A172 (cell line): ENCODE data around the gene NTN4. TPM values are rescaled to one million over a fixed set of nuclear protein-coding genes. Genes with fewer than 3 reads are reported as not detected.
"Not testable (repeated sequence)": the region's sequence is repeated elsewhere in the genome, so short reads cannot be mapped to it uniquely, and the experiment has no call there.

Experiments
- DNase-seq: peaks from one replicate; pipeline ENCODE4 v3.0.0-alpha.2; 2015; ENCODE audit warnings: low spot score
- total RNA-seq: library from RNA; depleted of rRNA; stranded (reverse); fragments of >200 nt; shearing (Covaris generic); gene quantifications from 2 replicates; pipeline ENCODE4 v1.2.3, GENCODE V29; 2014; rRNA removed

The NTN4 gene
- total RNA-seq: 9.9 and 14.1 TPM in 2 replicates

DNA sequence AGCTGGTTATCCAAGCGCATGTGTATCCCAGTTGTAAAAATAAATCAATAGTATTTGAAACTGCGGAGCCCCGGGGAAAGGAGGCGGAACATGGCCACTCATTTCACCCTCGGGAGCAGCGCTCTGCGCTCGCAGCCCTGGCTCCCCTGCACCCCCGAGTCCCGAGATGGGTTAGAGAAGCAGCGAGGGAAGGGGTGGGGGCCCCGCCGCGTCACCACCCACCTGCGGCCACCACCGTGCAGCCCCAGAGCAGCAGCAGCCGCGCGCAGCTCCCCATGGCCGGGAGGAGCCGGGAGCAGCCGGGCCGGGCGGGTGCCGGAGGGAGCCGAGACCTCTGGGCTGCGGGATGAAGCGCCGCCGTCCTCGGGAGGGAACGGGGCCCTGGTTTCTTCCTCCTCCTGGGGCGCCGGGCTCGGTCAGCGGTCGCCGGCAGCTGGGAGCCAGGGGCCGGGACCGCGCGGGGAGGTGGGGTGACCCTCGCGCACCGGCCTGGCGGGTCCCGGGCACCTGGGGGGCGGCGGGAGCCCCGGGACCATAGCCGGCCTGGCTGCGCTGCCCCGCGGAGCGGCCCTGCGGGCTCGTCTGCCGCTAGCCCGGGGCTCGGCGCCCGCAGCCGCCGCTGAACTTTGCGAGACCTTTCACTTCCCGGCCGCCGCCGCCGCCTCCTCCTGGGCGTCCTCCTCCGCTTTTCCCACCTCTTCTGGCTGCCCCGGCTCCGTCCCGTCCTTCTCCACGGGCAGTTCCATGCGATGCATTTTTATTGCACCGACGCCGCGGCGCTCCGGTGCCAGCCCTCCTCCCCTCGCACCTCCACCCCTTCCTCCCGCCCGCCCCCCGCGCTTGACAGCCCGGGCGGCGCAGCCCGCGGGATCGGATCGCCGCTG is at the start of gene NTN4:
TSS of gene NTN4 (minus strand) at position 732 of the 884 bp plus-strand sequence. CDS start at position 277, 455 bp downstream.
- no peak for DNase-seq

- DNase-seq: peak; percentile 29
These were observed 47.6 kb upstream of the NTN4 start for GRCh38 chr12:95838125-95838524.

DNA sequence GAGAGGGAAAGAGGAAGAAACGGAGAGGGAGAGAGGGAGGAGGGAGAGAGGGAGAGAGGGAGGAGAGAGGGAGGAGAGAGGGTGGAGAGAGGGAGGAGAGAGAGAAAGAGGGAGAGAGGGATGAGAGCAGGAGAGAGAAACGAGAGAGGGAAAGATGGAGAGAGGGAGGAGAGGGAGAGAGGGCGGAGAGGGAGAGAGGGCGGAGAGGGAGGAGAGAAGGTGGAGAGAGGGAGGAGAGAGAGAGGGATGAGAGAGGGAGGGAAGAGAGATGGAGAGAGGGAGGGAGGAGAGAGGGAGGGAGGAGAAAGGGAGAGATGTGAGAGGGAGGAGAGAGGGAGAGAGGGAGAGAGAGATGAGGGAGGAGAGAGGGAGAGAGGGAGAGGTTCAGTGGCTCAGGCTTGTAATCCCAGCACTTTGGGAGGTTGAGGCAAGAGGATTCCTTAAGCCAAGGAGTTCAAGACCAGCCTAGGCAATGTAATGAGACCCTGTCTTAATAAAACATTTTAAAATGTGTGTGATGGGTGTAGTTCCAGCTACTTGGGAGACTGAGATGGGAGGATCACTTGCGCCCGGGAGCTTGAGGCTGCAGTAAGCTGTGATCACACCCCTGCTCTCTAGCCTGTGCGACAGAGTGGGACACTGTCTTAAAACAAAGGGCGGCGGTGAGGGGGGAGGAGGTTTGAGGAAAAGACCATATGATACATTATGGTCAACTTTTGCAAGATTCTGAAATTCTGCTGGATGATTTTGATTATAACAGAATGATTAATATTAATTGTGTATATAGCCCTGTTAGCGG is 46.9 kb upstream of the NTN4 start:
- no peak for DNase-seq

DNA sequence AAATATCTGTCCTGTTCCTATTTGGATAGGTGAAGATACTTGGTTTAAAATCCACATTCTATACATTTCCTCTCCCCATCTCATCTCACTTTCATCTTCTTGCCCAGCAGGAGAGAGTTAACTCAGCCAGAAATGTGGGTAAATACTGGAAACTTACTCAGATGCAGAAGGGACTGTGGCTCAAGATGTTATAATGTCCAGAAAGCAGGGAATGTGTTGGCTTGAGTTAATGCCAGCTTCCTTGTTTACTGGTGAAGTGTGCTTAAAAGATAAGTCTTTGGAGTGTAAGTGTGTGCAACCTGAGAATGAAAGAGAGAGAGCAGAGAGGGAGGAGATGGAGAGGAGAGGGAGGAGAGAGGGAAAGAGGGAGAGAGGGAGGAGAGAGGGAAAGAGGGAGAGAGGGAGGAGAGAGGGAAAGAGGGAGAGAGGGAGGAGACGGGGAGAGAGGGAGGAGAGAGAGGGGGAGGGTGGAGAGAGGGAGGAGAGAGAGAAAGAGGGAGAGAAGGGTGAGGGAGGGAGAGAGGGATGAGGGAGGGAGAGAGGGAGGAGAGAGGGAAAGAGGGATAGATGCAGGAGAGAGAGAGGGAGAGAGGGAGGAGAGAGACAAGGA is 46.2 kb upstream of the NTN4 start:
- DNase-seq: no peak

- no peak for DNase-seq
These were observed 45.6 kb upstream of the NTN4 start for GRCh38 chr12:95836185-95836609.

- no peak for DNase-seq
These were observed 44.0 kb upstream of the NTN4 start for GRCh38 chr12:95834572-95834971.

DNA sequence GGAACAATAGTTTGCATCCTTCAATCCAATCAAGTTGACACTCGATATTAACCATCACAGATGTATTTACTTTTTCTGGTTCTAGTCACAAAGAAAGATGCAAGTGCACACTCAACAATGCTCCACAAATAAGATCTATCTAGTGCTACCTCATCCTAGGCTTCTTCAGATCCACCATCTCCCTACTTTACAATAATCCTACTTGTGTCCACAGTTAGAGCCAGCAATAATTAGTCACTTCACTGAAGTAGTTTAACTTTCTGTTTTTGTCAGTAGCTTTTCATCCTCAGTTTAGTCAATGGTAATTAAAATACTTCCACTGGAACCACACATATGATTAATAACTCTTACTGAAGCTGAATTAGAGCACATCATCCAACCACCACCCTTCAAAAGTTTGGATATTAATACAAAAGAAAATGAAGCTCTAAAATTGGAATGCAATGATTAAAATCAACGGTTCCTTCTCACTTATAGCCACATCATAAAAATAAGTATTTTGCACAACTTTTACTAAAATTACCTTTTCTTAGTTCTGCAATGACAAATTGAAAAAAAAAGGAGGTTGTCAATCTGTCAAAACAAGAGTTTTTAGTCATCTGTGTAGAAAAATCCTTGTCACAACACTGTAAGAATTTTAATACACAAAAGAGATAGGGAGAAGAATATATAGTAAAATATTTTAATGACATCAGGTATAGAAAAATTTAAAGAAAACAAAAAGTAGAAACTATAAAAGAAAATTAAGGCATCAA is 39.9 kb upstream of the NTN4 start:
- DNase-seq: no peak

DNA sequence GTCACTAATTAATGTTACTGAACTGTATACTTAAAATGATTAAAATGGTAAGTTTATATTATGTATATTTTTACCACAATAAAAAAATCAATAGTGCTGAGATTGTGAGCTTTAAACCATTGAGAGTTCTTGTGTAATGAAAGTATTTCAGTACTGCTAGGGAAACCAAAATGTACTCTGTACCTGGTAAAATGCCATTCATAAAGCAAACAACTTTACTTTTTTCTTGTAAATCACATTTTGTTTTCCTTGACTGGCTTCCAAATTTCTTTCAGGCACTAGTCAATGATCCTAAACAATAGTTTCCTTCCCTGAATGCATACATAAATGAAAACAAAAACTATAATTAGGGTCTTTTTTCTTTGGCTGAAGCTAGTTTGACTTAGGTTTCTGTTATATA is 38.8 kb upstream of the NTN4 start:
- no peak for DNase-seq

- DNase-seq: peak; percentile 34
These were observed 29.6 kb upstream of the NTN4 start for GRCh38 chr12:95820096-95820703.

- DNase-seq: peak; percentile 32
These were observed 25.2 kb upstream of the NTN4 start for GRCh38 chr12:95815632-95816212.

- DNase-seq: not testable (repeated sequence)
These were observed 21.6 kb upstream of the NTN4 start for GRCh38 chr12:95812155-95812554.

DNA sequence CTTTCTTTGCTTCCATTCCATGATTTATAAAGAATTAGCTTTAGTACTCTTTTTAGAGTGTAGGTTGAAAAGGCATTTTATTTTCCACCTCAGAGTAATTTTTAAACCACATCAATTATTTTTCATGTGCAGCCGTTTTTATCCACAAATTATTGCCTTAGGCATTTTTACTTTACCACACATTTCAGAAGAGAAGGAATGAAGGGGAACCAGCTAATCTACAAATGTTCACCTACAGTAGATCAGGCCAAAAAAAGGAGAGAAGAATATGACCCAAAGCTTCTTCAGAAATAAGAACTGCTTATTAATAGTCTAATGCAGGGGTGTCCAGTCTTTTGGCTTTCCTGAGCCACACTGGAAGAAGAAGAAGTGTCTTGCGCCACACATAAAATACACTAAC is 19.8 kb upstream of the NTN4 start:
- DNase-seq: no peak

DNA sequence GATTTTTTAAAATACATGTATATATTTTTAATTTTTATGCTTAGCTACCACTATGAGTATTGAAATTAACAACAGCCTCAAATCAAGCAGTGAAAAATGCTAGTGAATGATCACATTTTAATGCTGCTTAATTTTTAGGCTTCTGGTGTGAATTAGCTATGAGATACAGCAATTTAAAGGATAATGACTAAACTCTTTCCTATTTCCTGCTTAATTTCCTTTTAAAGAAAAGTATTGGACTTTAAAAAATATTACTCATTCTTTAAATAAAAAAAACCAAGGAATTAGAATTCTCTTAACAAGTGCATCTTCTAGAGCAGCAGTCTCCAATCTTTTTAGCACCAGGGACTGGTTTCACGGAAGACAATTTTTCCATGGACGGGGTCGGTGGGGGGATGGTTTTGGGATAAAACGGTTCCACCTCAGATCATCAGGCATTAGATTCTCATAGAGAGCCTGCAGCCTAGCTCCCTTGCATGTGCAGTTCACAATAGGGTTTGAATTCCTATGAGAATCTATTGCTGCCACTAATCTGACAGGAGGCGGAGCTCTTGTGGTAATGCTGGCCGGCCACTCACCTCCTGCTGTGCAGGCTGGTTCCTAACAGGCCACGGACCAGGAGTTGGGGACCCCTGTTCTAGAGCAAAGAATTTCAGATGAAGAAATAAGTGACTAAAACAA is 18.6 kb upstream of the NTN4 start:
- DNase-seq: no peak

DNA sequence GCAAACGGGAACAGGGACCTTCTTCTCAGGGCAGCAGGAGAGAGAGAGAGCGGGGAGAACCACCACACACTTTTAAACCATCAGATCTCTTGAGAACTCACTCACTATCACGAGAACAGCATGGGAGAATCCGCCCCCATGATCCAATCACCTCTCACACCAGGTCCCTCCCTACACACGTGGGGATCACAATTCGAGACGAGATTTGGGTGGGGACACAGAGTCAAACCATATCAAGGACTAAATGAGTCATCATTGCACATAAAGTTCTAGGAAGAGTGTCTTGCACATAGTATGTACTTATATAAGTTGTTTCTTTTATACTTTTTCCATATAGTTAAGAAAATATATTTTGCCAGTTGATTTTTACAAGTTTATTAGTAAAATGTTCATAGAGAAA is 17.6 kb upstream of the NTN4 start:
- DNase-seq: no peak

- peak; percentile 84 for DNase-seq
These were observed 15.5 kb upstream of the NTN4 start for GRCh38 chr12:95805864-95806671.

DNA sequence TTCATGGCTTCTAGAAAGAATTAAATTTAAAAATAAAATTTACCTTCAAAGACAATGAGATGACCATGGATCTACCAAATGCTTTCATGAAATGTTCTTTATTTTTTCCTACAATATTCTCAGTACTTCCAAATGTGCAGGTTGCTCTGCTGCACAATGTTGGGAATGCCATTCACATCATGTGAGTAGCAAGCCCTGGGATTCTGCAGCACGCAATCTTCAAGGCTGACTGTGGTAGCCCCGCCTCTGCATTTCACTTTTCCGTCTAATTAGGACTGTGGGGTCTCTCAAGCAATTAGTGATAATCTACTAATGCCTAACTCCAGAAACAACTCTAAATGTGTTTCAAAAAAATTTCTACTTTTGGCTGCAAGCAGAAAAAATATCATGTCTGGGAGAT is 13.7 kb upstream of the NTN4 start:
- no peak for DNase-seq

GRCh38 chr12:95803817-95804216 is 13.3 kb upstream of the NTN4 start:
- no peak for DNase-seq

DNA sequence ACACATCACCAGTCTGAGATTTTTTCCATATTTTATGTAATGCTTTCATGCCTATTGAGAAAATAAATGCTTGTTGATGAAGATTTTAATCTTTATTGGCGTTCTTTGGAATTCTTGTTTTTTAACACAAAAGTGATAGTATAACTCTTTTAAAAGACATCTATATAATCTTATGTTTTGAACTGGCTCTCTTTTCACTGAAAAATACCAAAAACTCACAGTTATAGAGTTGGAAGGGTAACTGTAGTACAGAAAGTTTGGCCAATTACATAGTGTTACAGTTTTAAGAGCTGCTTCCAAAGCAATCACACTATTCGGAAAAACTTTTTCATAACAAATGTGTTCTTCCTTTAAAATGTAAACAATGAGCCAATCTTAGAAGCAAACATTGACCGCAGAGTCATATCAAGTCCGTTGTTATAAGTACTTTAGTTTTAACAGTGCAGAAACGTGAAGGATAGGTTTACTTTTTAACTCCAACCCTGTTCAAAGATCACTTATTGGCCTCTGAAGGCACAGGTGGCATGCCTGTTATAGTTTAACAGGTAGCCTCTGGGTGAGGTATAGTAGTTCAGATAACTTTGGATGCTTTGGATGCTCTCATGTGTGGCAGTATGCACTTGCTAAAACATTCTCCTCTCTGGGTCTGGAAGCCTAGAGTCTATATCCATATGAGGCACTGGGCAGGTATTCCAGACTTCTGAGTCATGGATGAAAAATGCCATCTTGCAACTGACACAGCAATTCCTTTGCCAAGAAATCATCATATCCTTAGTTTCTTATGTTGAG is 12.1 kb upstream of the NTN4 start:
- peak; percentile 92 for DNase-seq

GRCh38 chr12:95796982-95797289 is 6.4 kb upstream of the NTN4 start:
- DNase-seq: no peak
